Pulmonary artery endothelial cell (primary cell): ENCODE results near the gene ABHD18. TPM values are rescaled to one million over a fixed set of nuclear protein-coding genes. Genes with fewer than 3 reads are reported as not detected.
A peak's percentile ranks its signal among the peaks of the same experiment; 100 is the strongest.
"Not testable (repeated sequence)": the region's sequence is repeated elsewhere in the genome, so short reads cannot be mapped to it uniquely, and the experiment has no call there.

Experiments used
- DNase-seq: peaks from one replicate; pipeline ENCODE4 v3.0.0-alpha.2; 2011; ENCODE audit warnings: low read depth, low spot score
- total RNA-seq: library from RNA; depleted of rRNA; stranded (reverse); fragments of >200 nt; gene quantifications from 2 replicates; pipeline ENCODE4 v1.2.3, GENCODE V29; 2014

The ABHD18 gene
- total RNA-seq, 1 donor from 2014 or later, result 7.3 TPM

DNA sequence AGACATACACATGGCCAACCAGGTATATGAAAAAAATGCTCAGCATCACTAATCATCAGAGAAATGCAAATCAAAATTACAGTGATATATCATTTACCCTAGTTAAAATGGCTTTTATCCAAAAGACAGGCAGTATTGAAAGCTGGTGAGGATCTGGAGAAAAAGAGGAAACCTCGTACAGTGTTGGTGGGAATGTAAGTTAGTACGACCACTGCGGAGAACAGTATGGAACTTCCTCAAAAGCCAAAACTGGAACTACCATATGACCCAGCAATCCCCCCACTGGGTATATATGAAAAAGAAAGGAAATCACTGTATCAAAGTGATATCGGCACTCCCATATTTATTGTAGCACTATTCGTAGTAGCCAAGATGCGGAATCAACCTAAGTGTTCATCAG is 23.4 kb downstream of the ABHD18 start:
- DNase-seq, result no peak

DNA sequence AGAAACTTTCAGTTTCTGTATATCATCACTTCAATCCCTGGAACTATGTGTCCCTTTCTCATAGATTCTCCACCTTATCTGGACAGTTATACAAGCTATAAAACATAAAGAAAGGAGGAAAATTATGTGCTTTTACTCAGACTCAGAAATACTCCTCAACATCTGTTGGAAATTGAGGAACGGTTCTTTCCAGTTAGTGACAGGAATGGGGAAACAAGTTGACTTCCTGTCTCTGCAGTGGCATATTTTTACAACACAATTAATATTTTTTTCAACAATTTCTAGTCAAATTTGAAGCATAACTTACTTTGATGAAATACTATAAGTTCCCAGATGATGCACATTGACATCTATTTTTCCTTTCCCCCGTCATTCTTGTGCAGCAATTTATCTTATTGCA is 27.9 kb downstream of the ABHD18 start:
- no peak for DNase-seq

DNA sequence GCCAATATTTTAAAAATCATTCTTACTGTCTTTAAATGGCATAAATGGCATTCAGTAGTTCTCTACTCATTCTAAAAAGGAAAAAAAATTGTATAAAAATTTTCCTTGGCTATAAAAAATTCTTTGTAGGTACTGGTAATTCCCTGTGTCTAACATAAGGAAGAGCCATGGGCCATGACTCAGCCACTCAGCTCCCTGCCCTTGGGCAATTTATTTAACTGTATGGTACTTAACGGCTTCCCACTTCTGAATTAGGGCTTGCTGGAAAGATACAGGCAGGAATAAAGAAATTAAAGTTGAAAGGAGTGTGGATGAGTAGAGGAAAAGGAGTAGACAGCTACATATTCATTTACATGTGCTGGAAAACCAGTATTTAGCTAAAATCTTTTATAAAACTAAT is 30.6 kb downstream of the ABHD18 start:
- no peak for DNase-seq

DNA sequence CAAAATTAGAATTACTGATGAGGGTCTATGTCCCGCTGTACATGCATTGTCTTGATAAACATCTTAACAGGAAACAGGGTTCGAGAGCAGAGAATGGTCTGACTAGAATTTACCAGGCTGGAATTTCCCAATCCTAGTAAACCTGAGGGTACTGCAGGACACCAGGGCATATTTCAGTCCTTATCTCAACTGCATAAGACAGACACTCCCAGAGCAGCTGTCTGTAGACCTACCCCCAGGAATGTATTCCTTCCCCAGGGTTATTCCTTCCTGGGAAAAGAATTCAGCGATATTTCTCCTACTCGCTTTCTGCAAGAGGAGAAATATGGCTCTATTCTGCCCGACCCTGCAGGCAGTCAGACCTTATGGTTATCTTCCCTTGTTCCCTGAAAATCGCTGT is 31.3 kb downstream of the ABHD18 start:
- DNase-seq, result not testable (repeated sequence)

DNA sequence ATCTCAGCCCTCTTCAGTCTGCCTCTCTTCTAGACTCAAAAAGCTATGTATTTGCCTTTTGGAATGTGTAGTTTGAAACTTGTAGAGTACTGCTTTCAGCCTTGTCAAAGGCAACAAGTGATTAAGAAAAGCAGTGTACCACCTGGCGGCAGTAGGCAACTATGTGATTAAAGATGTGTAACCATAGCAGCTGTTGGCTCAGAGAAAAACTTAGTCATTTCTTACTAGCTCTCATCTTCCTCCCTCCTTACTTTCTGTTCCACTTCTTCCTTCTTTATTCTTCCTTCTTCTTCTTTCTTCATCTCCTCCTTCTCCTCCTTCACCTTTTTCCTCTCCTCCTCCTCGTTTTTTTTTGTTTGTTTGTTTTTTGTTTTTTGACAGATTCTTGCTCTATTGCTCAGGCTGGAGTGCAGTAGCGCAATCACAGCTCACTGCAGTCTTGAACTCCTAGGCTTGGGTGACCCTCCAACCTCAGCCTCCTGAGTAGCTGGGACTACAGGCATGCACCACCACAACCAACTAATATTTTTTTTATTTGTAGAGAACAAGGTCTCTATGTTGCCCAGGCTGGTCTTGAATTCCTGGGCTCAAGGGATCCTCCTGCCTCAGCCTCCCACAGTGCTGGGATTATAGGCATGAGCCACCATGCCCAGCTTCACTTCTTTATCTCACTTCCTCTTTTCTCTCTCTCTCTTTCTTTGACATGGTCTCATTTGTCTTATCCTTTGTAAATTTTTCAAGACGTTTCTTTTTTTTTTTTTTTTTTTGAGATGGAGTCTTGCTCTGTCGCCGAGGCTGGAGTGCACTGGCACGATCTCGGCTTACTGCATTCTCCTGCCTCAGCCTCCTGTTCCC is 32.6 kb downstream of the ABHD18 start:
- no peak for DNase-seq

DNA sequence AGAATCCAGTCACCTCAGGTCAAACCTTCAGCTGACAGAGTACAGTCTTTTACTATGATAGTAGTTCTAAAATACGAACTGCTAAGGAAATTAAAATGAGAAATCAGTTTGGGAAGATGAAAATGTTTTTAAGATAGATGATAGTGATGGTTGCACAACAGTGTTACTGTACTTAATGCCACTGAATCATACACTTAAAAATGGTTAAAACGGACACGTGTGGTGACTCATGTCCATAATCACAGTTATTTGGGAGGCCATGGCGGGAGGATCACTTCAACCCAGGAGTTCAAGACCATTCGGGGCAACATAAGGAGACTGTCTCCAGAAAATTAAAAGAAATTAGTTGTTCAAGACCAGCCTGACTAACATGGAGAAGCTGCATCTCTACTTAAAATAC is 41.4 kb downstream of the ABHD18 start:
- DNase-seq, result no peak

DNA sequence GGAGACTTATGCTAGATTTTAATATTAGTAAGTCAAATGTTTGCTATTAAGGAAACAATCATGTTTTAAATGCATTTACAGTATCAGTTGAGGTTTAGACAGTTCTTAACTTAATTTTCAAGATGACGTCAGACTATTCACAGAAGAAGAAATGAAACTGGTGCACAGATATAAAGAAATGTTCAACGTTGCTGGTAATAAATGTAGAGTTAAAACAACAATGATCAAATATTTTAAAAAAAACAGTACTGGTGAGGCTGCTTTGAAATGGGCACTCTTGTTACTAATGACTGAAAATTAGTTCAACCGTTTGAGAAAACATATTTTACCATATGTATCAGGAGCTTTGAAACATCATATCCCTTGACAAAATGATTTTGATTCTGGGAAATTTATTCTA is 44.2 kb downstream of the ABHD18 start:
- DNase-seq, result no peak

DNA sequence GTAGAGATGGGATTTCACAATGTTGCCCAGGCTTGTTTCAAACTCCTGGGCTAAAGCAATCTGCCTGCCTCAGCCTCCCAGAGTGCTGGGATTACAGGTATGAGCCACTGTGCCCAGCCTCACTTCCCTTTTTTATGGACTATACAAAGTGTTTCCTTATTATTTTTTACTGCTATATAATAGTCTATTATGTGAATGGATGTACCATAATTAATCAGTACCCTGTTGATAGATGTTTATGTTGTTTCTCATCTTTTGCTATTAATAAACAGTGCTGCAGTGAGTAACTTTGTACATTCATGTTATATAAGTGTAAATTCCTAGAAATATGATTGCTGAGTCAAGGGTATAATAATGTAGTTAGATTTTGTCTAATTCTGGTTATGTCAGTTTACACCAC is 60.1 kb downstream of the ABHD18 start:
- DNase-seq, result no peak

DNA sequence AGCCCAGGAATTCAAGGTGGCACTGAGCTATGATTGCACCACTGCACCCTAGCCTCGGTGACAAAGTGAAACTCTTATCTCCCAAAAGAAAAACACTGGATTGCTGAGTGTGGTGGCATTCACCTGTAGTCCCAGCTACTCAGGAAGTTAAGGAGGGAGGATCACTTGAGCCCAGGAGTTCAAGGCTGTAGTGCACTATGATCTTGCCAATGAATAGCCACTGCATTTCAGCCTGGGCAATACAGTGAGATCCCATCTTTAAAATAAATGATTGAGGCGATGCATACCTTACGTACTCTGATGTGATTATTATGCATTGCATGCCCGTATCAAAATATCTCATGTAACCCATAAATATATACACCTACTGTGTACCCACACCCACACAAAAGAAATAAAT is 64.7 kb downstream of the ABHD18 start:
- DNase-seq, result no peak

DNA sequence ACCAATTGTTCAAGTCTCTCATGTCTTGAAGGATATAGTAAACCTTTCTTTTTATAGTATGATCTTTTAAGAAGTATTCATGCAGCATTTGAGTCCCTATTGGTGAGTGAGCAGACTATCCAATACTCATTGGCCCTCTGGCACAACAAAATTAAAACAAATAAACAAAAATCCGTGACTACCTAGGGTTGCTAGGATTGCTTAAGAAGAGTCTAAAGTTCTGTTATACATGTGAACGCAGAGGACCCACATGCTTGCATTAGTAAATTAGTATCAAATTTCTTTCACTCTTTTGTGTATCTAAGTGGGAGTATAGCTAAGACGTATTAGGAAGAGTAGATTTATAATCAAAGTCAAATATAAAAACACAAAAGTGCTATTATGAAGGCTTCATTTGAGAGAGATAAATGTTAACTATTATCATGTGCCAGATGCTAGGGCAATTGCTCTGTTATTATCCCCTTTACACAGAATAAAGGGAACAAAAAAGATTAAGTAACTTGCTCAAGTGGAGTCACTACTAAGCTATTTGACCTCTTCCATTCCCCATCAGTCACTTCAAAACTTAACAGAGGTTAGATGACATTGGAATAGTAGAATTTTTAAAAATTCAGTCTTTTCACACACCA is 66.7 kb downstream of the ABHD18 start:
- no peak for DNase-seq

DNA sequence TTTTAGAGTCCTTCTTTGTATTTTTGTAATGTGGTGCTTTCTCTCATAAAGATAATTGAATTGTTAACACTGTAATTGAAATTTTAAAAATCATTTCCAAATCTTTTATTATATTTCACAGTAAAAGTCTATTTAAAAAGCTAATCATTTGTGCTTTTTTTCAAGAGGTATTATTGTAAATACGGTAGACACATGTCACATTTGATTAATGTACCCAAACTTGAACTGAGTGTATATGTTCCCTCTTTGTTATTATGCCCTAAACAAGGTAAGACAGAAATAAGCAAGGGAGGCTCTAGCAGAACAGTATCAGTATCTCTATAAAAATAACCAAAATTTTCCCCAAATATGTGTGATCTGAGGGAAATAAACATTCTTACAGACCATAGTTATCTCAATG is 74.4 kb downstream of the ABHD18 start:
- DNase-seq, result no peak

DNA sequence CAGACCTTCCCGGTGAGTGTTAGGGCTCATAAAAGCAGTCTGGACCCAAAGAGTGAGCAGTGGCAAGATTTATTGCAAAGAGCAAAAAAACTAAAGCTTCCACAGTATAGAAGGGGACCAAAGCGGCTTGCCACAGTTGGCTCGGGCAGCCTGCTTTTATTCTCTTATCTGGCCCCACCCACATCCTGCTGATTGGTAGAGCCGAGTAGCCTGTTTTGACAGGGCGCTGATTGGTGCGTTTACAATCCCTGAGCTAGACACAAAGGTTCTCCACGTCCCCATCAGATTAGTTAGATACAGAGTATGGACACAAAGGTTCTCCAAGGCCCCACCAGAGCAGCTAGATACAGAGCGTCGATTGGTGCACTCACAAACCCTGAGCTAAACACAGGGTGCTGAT is 81.8 kb downstream of the ABHD18 start:
- DNase-seq, result not testable (repeated sequence)

DNA sequence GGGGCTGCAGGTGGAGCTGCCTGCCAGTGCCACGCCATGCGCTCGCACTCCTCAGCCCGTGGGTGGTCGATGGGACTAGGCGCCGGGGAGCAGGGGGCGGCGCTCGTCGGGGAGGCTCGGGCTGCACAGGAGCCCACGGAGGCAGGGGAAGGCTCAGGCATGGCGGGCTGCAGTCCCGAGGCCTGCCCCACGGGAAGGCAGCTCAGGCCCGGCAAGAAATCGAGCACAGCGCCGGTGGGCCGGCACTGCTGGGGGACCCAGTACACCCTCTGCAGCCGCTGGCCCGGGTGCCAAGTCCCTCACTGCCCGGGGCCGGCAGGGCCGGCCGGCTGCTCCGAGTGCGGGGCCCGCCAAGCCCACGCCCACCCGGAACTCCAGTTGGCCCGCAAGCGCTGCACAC is 82.3 kb downstream of the ABHD18 start:
- not testable (repeated sequence) for DNase-seq

DNA sequence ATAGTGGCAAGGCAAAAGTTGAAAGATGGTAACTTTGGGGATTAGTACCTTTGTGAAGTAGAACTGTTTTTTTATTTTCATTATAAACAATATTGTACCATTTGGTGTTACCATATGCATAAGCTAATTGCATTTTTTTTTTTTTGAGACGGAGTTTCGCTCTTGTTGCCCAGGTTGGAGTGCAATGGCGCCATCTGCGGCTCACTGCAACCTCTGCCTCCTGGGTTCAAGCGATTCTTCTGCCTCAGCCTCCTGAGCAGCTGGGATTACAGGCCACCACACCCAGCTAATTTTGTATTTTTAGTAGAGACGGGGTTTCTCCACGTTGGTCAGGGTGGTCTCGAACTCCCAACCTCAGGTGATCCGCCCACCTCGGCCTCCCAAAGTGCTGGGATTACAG is 86.0 kb downstream of the ABHD18 start:
- not testable (repeated sequence) for DNase-seq

DNA sequence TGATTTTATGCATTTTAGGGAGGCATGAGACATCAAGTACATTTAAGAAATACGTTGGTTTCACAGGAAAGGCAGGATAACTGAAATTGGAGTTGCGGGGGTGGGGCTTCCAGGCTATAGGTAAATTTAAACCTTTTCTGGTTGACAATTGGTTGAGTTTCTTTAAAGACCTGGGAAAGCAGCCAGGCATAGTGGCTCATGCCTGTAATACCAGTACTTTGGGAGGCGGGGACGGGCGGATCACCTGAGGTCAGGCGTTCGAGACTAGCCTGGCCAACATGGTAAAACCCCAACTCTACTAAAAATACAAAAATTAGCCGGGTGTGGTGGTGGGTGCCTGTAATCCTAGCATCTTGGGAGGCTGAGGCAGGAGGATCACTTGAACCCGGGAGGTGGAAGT is 89.7 kb downstream of the ABHD18 start:
- DNase-seq, result not testable (repeated sequence)

DNA sequence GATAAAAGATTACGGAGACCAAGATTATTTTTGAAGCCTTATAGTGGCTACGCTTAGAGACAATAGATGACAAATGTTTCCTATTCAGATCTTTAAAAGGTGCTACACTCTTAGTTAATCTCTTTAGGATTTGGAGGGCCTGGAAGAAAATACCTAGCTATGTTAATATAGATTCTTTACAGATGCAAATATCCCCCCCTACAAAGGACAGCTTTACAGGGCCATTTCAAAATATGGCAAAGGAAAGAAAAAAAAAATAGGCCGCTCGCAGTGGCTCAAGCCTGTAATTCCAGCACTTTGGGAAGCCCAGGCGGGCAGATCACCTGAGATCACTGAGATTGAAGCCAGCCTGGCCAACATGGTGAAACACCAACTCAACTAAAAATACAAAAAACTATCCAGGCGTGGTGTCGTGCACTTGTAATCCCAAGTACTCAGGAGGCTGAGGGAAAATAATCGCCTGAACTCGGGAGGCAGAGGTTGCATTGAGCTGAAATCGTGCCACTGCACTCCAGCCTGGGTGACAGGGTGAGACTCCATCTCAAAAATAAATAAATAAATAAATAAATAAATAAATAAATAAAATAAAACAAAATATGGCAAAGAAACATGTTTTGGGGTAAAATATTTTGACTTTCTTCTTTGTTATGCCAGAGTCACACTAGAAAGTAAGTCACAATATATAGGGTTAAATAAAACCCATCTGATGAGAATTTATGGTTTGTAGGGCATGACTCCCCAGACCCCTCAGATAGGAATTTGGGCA is 90.4 kb downstream of the ABHD18 start:
- not testable (repeated sequence) for DNase-seq

DNA sequence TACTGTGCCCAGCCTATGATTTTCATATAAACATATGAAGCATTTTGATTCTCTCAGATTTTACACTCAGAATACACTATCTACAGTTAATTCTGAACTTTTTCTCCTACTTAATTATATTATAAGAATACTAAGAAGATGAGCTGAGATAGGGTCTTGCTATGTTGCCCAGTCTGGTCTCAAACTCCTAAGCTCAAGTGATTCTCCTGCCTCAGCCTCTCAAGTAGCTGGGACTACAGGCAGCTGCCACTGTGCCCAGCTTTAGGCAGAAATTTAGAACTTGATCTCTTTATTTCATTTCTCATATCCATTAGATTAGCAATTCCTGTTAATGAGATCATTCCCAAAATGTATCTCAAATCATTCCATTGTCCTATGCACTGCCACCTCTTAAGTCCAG is 91.2 kb downstream of the ABHD18 start:
- DNase-seq, result no peak

DNA sequence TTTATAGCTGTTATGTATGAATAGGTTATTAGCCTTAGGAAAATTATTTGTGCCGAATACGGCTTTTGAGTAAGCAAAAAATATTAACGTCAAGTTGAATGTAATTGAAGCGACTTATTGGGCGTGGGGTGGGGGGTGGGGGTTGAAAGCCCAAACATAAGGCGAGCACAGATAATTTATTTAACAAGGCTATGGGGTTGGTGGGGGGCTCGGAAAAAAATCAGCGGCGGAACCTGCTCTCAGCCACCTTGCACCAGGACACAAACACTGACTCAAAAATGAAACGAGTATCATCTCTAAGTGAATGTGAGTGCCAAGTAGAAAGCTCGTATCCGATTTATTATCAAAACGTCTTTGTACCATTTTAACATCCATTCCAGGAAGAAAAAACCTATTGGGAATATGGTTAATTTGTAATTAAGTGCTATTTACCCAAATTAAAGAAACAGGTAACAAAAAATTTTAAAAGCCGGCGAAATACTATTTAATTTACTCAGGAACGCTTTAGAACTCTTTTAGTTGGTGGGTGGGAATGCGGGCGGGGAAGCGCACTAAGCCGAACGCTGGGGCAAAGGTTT is 95.0 kb downstream of the ABHD18 start:
- DNase-seq, result no peak

DNA sequence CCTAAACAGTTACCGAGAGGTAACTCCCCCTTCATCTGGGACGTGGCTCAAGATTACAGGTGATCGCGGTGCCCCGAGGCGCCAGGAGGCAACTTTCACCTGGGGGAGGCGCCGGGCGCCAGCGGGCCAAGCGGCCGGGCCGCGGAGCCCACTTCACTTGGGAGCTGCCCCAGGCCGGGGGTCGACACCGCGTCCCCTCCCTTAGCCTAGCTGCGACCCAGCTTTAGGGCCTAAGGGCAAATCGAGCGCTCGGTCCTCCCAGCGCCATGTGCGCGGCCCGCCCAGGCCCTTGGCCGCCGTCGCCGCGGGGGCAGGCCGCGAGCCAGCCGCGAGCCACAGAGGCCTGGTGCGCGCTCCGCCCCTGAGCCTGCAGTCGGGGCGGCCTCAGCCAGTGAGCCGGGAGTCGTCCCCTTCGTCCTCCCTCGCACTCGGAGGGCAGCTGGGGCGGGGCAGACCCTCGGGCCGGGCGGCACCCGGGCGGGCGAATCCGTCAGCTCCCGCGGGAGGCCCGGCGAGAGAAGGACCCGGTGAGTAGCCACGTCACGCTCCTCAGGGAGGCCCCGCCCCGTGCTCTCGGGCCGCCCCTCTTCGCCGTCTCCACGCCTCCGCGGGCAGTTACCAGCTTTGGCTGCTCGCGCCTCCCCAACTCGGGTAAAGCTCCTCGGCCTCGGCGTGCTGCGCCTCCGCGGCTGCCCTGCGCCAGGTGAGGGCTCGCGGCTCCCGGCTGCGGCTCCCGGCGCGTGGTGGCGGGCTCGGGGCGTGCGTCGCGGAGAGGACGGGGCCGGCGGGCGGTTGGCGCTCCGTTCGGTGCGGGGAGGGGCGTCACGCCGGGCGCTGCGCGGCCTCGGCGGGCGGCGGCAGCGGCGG is 95.7 kb downstream of the ABHD18 start, which contains the start of gene LARP1B:
Gene LARP1B, plus strand, starts transcription at position 614 of the 867 bp plus-strand sequence. CDS start 13,640 bp downstream, outside the sequence.
- peak; percentile 87 for DNase-seq
